Activated T-helper 2 cell treated with anti-CD3 and anti-CD28 coated beads, Interferon-gamma antibody, Interleukin-2, Interleukin-4, amounts not matched to agents 10 μg/mL and 5 μg/mL and 100 μg/mL, durations not matched to agents 14 hours and 24 hours and 36 hours (primary cell): ENCODE data around the gene HCRT. TPM values are rescaled to one million over a fixed set of nuclear protein-coding genes. Genes with fewer than 3 reads are reported as not detected.
"Not testable (repeated sequence)": the region's sequence is repeated elsewhere in the genome, so short reads cannot be mapped to it uniquely, and the experiment has no call there.

Experiments used
- DNase-seq: peaks from one replicate; pipeline ENCODE4 v3.0.0; 2021; ENCODE audit warnings: low spot score
- H3K27ac Mint-ChIP-seq: one replicate; pipeline ENCODE4 v1.8.0; 2021; ENCODE audit warnings: mixed read lengths
- H3K27me3 Mint-ChIP-seq: one replicate; pipeline ENCODE4 v1.8.0; 2021; ENCODE audit warnings: low read depth, mixed read lengths
- H3K36me3 Mint-ChIP-seq: one replicate; pipeline ENCODE4 v1.8.0; 2021; ENCODE audit warnings: low read depth, mixed read lengths
- H3K4me1 Mint-ChIP-seq: one replicate; pipeline ENCODE4 v1.8.0; 2021; ENCODE audit warnings: low read depth, mixed read lengths
- H3K4me3 Mint-ChIP-seq: one replicate; pipeline ENCODE4 v1.8.0; 2021; ENCODE audit warnings: low read depth, mild to moderate bottlenecking, moderate library complexity, mixed read lengths
- H3K9me3 Mint-ChIP-seq: one replicate; pipeline ENCODE4 v1.8.0; 2021; ENCODE audit warnings: mixed read lengths
- intact Hi-C: fragments of 100-400 bp; cut with micrococcal nuclease; formaldehyde crosslinking; loops from one replicate; pipeline ENCODE4 v1.15.1; 2023
- total RNA-seq: library from RNA; stranded (reverse); gene quantifications from 2 replicates; pipeline ENCODE4 v1.2.3, GENCODE V29; 2022

Gene HCRT
- total RNA-seq, 1 donor from 2014 or later: not detected

DNA sequence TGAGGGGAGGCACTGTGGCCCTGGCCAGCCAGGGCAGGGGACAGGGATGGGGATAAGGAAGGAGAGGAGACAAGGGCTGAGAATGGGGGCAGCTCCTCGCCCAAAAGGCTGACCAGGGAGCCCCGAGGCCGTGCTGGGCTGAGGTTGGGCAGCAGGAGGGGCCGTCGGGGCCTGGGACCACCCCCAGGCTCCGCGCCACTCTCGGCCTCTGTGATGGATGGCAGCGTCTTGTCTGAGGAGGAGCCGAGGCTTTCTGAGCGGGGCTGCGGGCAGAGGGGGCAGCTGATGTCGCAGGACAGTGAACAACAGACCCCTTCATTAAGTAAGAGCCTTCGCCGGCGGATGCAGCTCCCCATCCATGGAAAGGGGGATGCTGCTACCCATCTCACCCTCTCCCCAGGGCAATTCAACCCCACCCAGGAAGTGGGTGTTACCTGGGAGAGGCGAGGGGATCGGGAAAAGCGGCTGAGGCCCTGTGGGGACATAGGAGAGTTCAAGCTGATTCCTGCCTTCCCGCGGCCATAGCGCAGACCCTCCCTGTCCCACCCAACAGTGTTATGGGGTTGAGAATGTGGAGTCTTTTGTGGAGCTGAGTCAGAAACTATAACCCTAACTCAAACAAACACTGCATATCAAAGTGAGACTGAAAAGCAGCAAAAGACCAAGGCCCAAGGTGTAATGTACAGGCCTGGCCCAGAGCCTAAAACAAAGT lies 21.4 kb downstream of the HCRT start:
- intact Hi-C loops: no loop called here
- Mint-ChIP-seq H3K27ac (no peak overlapping the region), H3K27me3 (no peaks in the 10 kb centered on the region), H3K36me3 (no peaks in the 10 kb centered on the region), H3K4me3 (no peak overlapping the region), H3K9me3 (no peaks in the 10 kb centered on the region), H3K4me1 (peaks cover 2% of the 10 kb centered on the region)
- DNase-seq: no peak

DNA sequence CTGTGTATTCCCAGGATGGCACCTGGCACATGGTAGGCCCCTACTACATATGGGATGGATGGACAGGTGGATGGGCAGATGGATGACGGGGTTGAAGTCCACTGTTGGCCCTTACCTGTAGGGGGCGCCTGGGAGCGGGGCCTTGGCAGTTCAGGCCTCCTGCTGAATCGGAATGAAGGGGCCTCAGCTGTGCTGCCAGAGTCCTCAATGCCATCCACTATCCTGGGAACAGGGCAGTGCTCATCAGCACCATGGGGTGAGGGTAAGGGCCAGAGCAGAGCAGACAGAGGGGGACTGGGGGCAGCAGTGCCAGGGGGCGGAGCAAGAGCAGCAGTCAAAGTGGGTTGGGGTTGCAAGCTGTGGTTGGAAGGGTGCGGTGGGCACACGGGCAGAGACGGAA lies 22.1 kb downstream of the HCRT start:
- peak; percentile 30 for DNase-seq
- H3K27me3 Mint-ChIP-seq: no peaks in the 10 kb centered on the region
- no peak overlapping the region for H3K4me3 Mint-ChIP-seq
- H3K27ac Mint-ChIP-seq: no peak overlapping the region
- no peaks in the 10 kb centered on the region for H3K36me3 Mint-ChIP-seq
- no peaks in the 10 kb centered on the region for H3K9me3 Mint-ChIP-seq
- intact Hi-C loops: no loop called here
- peaks cover 2% of the 10 kb centered on the region for H3K4me1 Mint-ChIP-seq

DNA sequence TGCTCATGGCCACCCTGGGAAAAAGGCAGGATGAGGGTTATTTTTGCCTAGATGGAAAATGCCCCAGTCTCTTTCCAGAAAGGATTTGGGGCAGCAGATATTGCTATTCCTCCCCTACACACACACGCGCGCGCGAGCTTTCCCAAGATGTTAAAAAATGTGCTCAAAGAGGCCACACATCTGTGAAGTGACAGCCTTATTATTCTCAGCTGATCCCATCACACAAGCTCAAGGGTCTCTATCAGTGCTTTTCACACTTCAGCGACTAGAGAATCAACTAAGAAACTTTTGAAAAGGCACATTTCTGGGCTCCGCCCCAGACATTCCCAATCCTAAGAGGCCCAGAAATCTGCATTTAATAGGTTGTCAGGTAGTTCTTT lies 24.7 kb downstream of the HCRT start:
- H3K4me1 Mint-ChIP-seq: peaks cover 4% of the 10 kb centered on the region
- H3K27me3 Mint-ChIP-seq: no peaks in the 10 kb centered on the region
- DNase-seq: no peak
- H3K36me3 Mint-ChIP-seq: no peaks in the 10 kb centered on the region
- no peak overlapping the region for H3K4me3 Mint-ChIP-seq
- intact Hi-C loops: no loop called here
- H3K27ac Mint-ChIP-seq: no peak overlapping the region
- no peaks in the 10 kb centered on the region for H3K9me3 Mint-ChIP-seq

GRCh38 chr17:42159796-42160530 lies 25.3 kb downstream of the HCRT start:
- Mint-ChIP-seq H3K4me1 (peaks cover 4% of the 10 kb centered on the region), H3K27me3 (no peaks in the 10 kb centered on the region), H3K9me3 (no peaks in the 10 kb centered on the region), H3K36me3 (no peaks in the 10 kb centered on the region), H3K4me3 (no peak overlapping the region), H3K27ac (no peak overlapping the region)
- intact Hi-C loops: loop anchor here (5.0 kb wide), 1 partner anchor 48 kb away; the partner anchor contains the start of gene DHX58
- DNase-seq: no peak

GRCh38 chr17:42155614-42156045 lies 29.6 kb downstream of the HCRT start:
- peaks cover 9% of the 10 kb centered on the region for H3K36me3 Mint-ChIP-seq
- DNase-seq: no peak
- H3K4me1 Mint-ChIP-seq: peaks cover 22% of the 10 kb centered on the region
- H3K9me3 Mint-ChIP-seq: no peaks in the 10 kb centered on the region
- H3K4me3 Mint-ChIP-seq: peak overlapping the region; percentile 92
- H3K27ac Mint-ChIP-seq: no peak overlapping the region
- intact Hi-C loops: loop anchor here (1.0 to 5.0 kb wide), 3 partner anchors 25 to 189 kb away; partner anchors contain the start of genes CNP, DHX58 and KCNH4
- H3K27me3 Mint-ChIP-seq: no peaks in the 10 kb centered on the region

DNA sequence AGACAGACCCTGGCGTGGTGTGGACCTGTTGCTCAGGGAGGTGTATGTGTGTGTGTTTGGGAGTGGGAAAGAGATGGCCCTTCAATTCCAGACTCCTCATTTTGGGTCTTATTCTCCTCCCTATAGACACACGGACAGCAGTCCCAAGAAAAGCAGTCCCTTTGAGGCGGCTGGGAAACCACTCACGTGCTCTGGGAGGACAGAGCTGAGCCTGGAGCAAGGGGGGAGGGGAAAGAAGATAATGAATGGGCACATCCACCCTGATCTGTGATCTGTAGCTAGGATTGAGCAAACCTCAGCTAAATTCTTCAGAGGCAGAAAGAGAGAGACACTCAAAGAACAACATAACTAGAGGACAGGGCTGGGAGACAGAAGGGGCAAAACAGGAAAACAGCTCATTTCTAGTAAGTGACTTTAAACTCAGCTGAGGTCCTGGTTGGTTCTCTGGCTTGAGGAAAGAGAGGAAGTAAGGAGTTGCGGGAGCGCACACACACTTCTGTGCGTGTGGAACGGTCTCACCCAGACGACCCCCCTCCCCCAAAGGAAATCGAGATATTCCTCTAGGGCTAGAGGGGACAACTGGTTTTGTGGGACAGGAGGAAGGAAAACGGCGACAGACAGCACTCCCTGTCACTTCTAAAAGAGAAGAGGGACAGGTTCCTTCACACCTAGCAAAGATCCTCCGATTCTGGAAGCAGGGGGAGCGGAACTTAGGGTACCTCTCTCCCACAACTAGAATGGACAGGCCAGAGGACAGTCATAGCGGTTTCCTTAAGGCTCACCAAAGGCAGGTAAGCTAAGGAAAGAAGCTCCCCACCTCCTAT lies 31.1 kb downstream of the HCRT start:
- no peak for DNase-seq
- intact Hi-C loops: loop anchor here (2.0 kb wide), 1 partner anchor 27 kb away; the partner anchor contains the start of gene KCNH4
- H3K9me3 Mint-ChIP-seq: no peaks in the 10 kb centered on the region
- H3K27ac Mint-ChIP-seq: peak overlapping the region; percentile 77
- H3K36me3 Mint-ChIP-seq: peaks cover 9% of the 10 kb centered on the region
- H3K27me3 Mint-ChIP-seq: no peaks in the 10 kb centered on the region
- H3K4me1 Mint-ChIP-seq: peaks cover 22% of the 10 kb centered on the region
- H3K4me3 Mint-ChIP-seq: peak overlapping the region; percentile 92

- Mint-ChIP-seq H3K9me3 (no peaks in the 10 kb centered on the region), H3K27ac (no peak overlapping the region), H3K27me3 (no peaks in the 10 kb centered on the region), H3K36me3 (peaks cover 40% of the 10 kb centered on the region), H3K4me3 (no peak overlapping the region), H3K4me1 (peaks cover 11% of the 10 kb centered on the region)
- intact Hi-C loops: no loop called here
- DNase-seq: no peak
Measured at GRCh38 chr17:42146911-42147607, 38.2 kb downstream of the HCRT start.

DNA sequence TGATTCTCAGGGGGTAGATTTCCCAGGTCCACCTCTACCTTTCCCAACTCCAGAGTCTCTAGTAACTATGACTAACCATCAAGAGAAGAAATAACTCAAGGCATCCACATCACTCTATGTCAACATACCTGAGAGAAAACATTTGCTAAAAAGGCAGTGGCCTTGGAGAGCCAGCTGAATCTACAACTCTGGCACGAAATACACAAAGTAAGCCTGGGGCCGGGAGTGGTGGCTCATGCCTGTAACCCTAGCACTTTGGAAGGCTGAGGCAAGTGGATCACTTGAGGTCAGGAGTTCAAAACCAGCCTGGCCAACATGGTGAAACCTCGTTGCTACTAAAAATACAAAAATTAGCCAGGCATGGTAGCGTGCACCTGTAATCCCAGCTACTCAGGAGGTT lies 42.1 kb downstream of the HCRT start:
- H3K27me3 Mint-ChIP-seq, DNase-seq, H3K4me1 Mint-ChIP-seq, H3K9me3 Mint-ChIP-seq, H3K4me3 Mint-ChIP-seq, H3K27ac Mint-ChIP-seq, intact Hi-C loops: not testable (repeated sequence)
- H3K36me3 Mint-ChIP-seq: peaks cover 36% of the 10 kb centered on the region

GRCh38 chr17:42142371-42142896 lies 42.8 kb downstream of the HCRT start:
- intact Hi-C loops: no loop called here
- H3K9me3 Mint-ChIP-seq: no peaks in the 10 kb centered on the region
- no peaks in the 10 kb centered on the region for H3K27me3 Mint-ChIP-seq
- no peak overlapping the region for H3K4me3 Mint-ChIP-seq
- no peaks in the 10 kb centered on the region for H3K4me1 Mint-ChIP-seq
- no peak for DNase-seq
- H3K27ac Mint-ChIP-seq: no peak overlapping the region
- peaks cover 32% of the 10 kb centered on the region for H3K36me3 Mint-ChIP-seq

GRCh38 chr17:42141382-42141781 lies 43.9 kb downstream of the HCRT start:
- H3K27ac Mint-ChIP-seq: no peak overlapping the region
- intact Hi-C loops: no loop called here
- no peak overlapping the region for H3K4me3 Mint-ChIP-seq
- peaks cover 24% of the 10 kb centered on the region for H3K36me3 Mint-ChIP-seq
- H3K9me3 Mint-ChIP-seq: no peaks in the 10 kb centered on the region
- no peaks in the 10 kb centered on the region for H3K27me3 Mint-ChIP-seq
- peaks cover 3% of the 10 kb centered on the region for H3K4me1 Mint-ChIP-seq
- DNase-seq: no peak

DNA sequence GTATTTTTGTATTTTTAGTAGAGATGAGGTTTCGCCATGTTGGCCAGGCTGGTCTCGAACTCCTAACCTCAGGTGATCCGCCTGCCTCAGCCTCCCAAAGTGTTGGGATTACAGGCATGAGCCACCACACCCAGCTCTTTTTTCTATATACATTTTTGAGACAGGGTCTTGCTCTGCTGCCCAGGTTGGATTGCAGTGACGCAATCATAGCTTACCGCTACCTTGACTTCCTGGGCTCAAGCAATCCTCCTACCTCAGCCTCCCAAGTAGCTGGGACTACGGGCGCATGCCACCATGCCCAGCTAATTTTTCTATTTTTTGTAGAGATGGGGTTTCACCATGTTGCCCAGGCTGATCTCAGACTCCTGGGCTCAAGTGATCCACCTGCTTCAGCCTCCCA lies 44.6 kb downstream of the HCRT start:
- H3K4me3 Mint-ChIP-seq, H3K4me1 Mint-ChIP-seq, H3K9me3 Mint-ChIP-seq, DNase-seq, H3K27ac Mint-ChIP-seq, H3K27me3 Mint-ChIP-seq, intact Hi-C loops: not testable (repeated sequence)
- peaks cover 24% of the 10 kb centered on the region for H3K36me3 Mint-ChIP-seq
